Panc1 (cell line): ENCODE data around the gene EDAR. TPM values are rescaled to one million over a fixed set of nuclear protein-coding genes. Genes with fewer than 3 reads are reported as not detected.

Experiments used
- ATAC-seq: fragments of 200-7000 bp; cut with Tn5 transposase; 2 replicates; pipeline ENCODE4 v1.9.1; 2020; ENCODE audit warnings: mild to moderate bottlenecking, moderate library complexity
- BruUV-seq: library from RNA; stranded (reverse); fragments of 400-500 nt; replicated peaks from 2 replicates; lab custom pipeline; 2021; lab: Mats Ljungman, UMichigan
- CTCF ChIA-PET: fragments of 300-600 bp; sonication (Branson Sonifier 250); formaldehyde crosslinking; loops from one replicate; lab custom pipeline; 2022; ENCODE audit warnings: antibody characterized with exemption; lab: Charles Lee
- POLR2A ChIA-PET: fragments of 300-600 bp; sonication (Branson Sonifier 250); formaldehyde crosslinking; loops from one replicate; lab custom pipeline; 2022; ENCODE audit warnings: antibody characterized with exemption; lab: Charles Lee
- DNase-seq: peaks from one replicate; pipeline ENCODE4 v3.0.0-alpha.2; 2010; ENCODE audit warnings: low read depth, low spot score
- H3K27ac ChIP-seq: 2 replicates; pipeline ENCODE4 v1.5.1; 2011; ENCODE audit warnings: mild to moderate bottlenecking, low read length, inconsistent platforms
- H3K27me3 ChIP-seq: fragments of 200-500 bp; sonication (Bioruptor generic); 2 replicates; pipeline ENCODE4 v1.6.0; 2014; ENCODE audit warnings: low read length, inconsistent platforms; ENCODE audit not compliant: control insufficient read depth, insufficient read depth
- H3K36me3 ChIP-seq: fragments of 200-500 bp; sonication (Bioruptor generic); 2 replicates; pipeline ENCODE4 v1.5.1; 2014; ENCODE audit warnings: inconsistent platforms, mild to moderate bottlenecking, low read length, moderate library complexity; ENCODE audit not compliant: control insufficient read depth, insufficient read depth
- H3K4me1 ChIP-seq: 2 replicates; pipeline ENCODE4 v1.5.1; 2011; ENCODE audit warnings: inconsistent platforms, mild to moderate bottlenecking, low read length, moderate library complexity; ENCODE audit not compliant: control insufficient read depth, insufficient read depth
- H3K4me3 ChIP-seq, 2 experiments: 2 replicates each; pipeline ENCODE4 v1.5.1; 2011 to 2012; ENCODE audit warnings: low read depth in 2 of 2, low read length in 2 of 2, mild to moderate bottlenecking in 2 of 2, inconsistent platforms in 1 of 2, moderate library complexity in 1 of 2
- H3K9me3 ChIP-seq: fragments of 200-500 bp; sonication (Bioruptor generic); 2 replicates; pipeline ENCODE4 v1.5.1; 2014; ENCODE audit warnings: low read depth, mild to moderate bottlenecking, inconsistent platforms, low read length, moderate library complexity; ENCODE audit not compliant: control insufficient read depth, insufficient read depth
- POLR2AphosphoS5 ChIP-seq: IDR thresholded peaks from 2 replicates; pipeline ENCODE4 v1.6.1; 2012; ENCODE audit warnings: mild to moderate bottlenecking, low read depth, low read length, moderate library complexity
- SIN3A ChIP-seq: IDR thresholded peaks from 2 replicates; pipeline ENCODE4 v1.6.1; 2012; ENCODE audit warnings: low read depth, mild to moderate bottlenecking, low read length, moderate library complexity, borderline replicate concordance; ENCODE audit not compliant: insufficient read depth
- TCF7L2 ChIP-seq: IDR thresholded peaks from 2 replicates; pipeline ENCODE4 v1.6.1; 2011; ENCODE audit warnings: mild to moderate bottlenecking, low read depth, low read length, inconsistent platforms
- in situ Hi-C: cut with HindIII; loops from 2 replicates; pipeline ENCODE4 v1.10.0; 2016; ENCODE audit warnings: low sequenced_read_pairs, low pct_unique_long_range_greater_than_20kb
- intact Hi-C: fragments of 100-400 bp; cut with micrococcal nuclease; formaldehyde crosslinking; loops from one replicate; pipeline ENCODE4 v1.10.0; 2022; ENCODE audit not compliant: unreplicated experiment
- total RNA-seq: library from RNA; stranded (reverse); gene quantifications from one replicate; pipeline ENCODE4 v1.2.1, GENCODE V29; 2021; ENCODE audit not compliant: unreplicated experiment
- TF ChIP-seq, protein P1 (sequence below), 2 experiments: IDR thresholded peaks; 2 replicates each; pipeline ENCODE4 v1.6.1; 2011 to 2012; ENCODE audit warnings: low read depth in 2 of 2, control low read depth in 1 of 2, low read length in 1 of 2, mild to moderate bottlenecking in 1 of 2, moderate library complexity in 1 of 2; ENCODE audit not compliant: insufficient read depth in 1 of 2
- TF ChIP-seq, protein P2 (sequence below): fragments of 450-650 bp; IDR thresholded peaks from 2 replicates; pipeline ENCODE4 v1.5.1; 2017; ENCODE audit warnings: mild to moderate bottlenecking

EDAR gene
- total RNA-seq, 1 experiment from 2014 or later, result not detected

DNA sequence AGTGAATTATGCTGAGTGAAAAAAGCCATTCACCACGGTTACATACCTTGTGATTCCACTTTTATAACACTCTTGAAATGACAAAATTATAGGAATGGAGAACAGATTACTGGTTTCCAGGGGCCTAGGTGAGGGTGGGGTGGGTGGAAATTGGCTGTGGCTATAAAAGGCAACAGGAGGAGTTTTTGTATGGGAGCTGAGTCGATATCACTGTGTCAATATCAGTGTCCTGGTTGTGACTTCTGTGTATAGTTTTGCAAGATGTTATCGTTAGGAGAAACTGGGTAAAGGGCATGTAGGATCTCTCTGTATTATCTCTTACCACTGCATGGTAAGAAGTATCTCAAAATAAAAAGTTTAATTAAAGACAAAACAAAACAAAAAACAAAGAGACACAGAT lies 84.3 kb downstream of the EDAR start:
- intact Hi-C loops, result no loop called here
- Histone ChIP-seq H3K4me3 (no peak overlapping the region), H3K9me3 (no peaks in the 10 kb centered on the region), H3K27ac (no peak overlapping the region), H3K27me3 (no peaks in the 10 kb centered on the region), H3K4me1 (no peaks in the 10 kb centered on the region), H3K36me3 (no peaks in the 10 kb centered on the region)
- DNase-seq (no peak), ATAC-seq (no peak)
- ChIA-PET POLR2A (no interaction called here), CTCF (no interaction called here)
- TF ChIP-seq, protein P1, sequence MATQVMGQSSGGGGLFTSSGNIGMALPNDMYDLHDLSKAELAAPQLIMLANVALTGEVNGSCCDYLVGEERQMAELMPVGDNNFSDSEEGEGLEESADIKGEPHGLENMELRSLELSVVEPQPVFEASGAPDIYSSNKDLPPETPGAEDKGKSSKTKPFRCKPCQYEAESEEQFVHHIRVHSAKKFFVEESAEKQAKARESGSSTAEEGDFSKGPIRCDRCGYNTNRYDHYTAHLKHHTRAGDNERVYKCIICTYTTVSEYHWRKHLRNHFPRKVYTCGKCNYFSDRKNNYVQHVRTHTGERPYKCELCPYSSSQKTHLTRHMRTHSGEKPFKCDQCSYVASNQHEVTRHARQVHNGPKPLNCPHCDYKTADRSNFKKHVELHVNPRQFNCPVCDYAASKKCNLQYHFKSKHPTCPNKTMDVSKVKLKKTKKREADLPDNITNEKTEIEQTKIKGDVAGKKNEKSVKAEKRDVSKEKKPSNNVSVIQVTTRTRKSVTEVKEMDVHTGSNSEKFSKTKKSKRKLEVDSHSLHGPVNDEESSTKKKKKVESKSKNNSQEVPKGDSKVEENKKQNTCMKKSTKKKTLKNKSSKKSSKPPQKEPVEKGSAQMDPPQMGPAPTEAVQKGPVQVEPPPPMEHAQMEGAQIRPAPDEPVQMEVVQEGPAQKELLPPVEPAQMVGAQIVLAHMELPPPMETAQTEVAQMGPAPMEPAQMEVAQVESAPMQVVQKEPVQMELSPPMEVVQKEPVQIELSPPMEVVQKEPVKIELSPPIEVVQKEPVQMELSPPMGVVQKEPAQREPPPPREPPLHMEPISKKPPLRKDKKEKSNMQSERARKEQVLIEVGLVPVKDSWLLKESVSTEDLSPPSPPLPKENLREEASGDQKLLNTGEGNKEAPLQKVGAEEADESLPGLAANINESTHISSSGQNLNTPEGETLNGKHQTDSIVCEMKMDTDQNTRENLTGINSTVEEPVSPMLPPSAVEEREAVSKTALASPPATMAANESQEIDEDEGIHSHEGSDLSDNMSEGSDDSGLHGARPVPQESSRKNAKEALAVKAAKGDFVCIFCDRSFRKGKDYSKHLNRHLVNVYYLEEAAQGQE (IDR thresholded peaks at IDR 0.05; ENCODE audit: insufficient read depth in 1 of 2, low read depth in 2 of 2, low read length in 1 of 2), result no peak
- no peak for TF ChIP-seq POLR2AphosphoS5
- no peak for TF ChIP-seq SIN3A
- TF ChIP-seq, protein P2, sequence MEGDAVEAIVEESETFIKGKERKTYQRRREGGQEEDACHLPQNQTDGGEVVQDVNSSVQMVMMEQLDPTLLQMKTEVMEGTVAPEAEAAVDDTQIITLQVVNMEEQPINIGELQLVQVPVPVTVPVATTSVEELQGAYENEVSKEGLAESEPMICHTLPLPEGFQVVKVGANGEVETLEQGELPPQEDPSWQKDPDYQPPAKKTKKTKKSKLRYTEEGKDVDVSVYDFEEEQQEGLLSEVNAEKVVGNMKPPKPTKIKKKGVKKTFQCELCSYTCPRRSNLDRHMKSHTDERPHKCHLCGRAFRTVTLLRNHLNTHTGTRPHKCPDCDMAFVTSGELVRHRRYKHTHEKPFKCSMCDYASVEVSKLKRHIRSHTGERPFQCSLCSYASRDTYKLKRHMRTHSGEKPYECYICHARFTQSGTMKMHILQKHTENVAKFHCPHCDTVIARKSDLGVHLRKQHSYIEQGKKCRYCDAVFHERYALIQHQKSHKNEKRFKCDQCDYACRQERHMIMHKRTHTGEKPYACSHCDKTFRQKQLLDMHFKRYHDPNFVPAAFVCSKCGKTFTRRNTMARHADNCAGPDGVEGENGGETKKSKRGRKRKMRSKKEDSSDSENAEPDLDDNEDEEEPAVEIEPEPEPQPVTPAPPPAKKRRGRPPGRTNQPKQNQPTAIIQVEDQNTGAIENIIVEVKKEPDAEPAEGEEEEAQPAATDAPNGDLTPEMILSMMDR, result no peak
- no peak for TF ChIP-seq TCF7L2
- BruUV-seq, result no TSS peak
- in situ Hi-C loops, result no loop called here

DNA sequence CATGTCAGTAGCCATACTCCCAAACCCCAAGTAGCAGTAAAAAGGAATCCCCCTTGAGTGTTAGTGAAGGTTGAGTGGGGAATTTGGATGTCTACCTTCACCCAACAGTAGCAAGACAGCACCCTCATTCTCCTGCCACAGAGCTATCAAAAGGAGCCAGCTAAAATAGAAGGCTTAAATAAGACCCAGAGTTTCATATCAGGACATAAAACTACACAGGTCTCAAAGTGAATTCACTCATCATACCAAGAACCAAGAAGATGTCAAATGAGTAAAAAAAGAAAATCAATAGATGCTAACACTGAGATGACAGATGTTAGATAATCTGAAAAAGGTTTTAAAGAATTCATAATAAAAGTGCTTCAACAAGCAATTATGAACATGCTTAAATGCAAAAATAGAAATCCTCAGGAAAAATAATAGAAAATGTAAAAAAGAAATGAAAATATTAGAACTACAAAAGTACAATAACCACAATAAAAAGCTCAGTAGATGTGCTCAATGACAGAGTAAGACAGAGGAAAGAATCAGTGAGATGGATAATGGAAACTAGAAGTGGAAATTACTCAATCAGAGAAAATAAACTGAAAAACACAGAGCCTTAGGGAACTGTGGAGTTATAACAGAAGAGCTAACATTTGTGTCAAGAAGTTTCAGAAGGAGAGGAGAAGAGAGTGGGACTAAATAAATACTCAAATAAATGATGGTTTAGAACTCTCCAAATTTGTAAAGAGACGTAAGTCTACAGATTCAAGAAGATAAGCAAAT lies 90.5 kb downstream of the EDAR start:
- ATAC-seq, result no peak

More for the DNA sequence above, 90.5 kb downstream of the EDAR start:
- H3K36me3 ChIP-seq, result no peaks in the 10 kb centered on the region
- no peaks in the 10 kb centered on the region for H3K27me3 ChIP-seq
- TF ChIP-seq SIN3A (no peak), POLR2AphosphoS5 (no peak)
- TF ChIP-seq, protein P2, result no peak
- POLR2A ChIA-PET, result no interaction called here
- no peak overlapping the region for H3K27ac ChIP-seq
- in situ Hi-C loops (no loop called here), intact Hi-C loops (no loop called here)
- DNase-seq, result no peak
- no peak overlapping the region for H3K4me3 ChIP-seq
- CTCF ChIA-PET, result no interaction called here
- no peaks in the 10 kb centered on the region for H3K4me1 ChIP-seq
- BruUV-seq, result no TSS peak
- no peaks in the 10 kb centered on the region for H3K9me3 ChIP-seq
